ENCODE measurements around the gene INF2. TPM values are rescaled to one million over a fixed set of nuclear protein-coding genes. Genes with fewer than 3 reads are reported as not detected.
A peak's percentile ranks its signal among the peaks of the same experiment; 100 is the strongest.
"Not testable (repeated sequence)": the region's sequence is repeated elsewhere in the genome, so short reads cannot be mapped to it uniquely, and the experiment has no call there.

The INF2 gene
- total and polyA plus RNA-seq, 5 donors from 2014 or later = 4.2 to 74.3 (median 7.9) TPM

DNA sequence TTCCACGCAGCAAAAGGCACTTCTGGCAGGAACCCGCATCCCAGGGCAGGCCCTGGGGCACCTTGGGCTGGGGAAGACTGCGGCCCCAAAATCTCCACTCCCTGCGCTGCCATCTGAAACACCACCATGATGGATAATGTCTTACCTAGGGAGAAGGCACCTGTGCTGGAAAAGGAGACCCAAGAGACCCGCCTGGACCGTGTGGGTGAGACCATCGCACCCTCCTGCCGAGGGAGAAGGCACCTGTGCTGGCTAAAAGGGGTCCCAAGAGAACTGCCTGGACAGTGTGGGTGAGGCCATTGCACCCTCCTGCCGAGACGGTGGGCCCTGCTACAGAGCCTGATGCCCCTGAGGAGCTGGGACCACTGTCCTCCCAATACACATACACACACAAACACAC lies 24.8 kb upstream of the INF2 start:
- no peaks in the 10 kb centered on the region for H3K36me3 ChIP-seq (ENCODE audit: control insufficient read depth, insufficient read depth, low read length)
- H3K27ac Mint-ChIP-seq = peak overlapping the region in 2 of 3 donors; percentile 71 to 74
- H3K27me3 ChIP-seq (ENCODE audit: control insufficient read depth, insufficient read depth, low read length) = no peaks in the 10 kb centered on the region
- ATAC-seq (ENCODE audit: low read depth in 2 of 2) (no peak), DNase-seq (no peak)
- H3K9me3 ChIP-seq (ENCODE audit: control insufficient read depth in 2 of 2, low read length in 2 of 2) = no peaks in the 10 kb centered on the region
- H3K9me3 Mint-ChIP-seq = no peaks in the 10 kb centered on the region
- H3K36me3 Mint-ChIP-seq = no peaks in the 10 kb centered on the region
- H3K4me1 Mint-ChIP-seq = peaks cover 6 to 29% (median 15%) of the 10 kb centered on the region in 4 donors
- H3K4me1 ChIP-seq (ENCODE audit: control insufficient read depth, insufficient read depth, low read length, poor library complexity, severe bottlenecking) = peaks cover 21% of the 10 kb centered on the region
- peak overlapping the region in 1 of 4 donors; percentile 59 for H3K4me3 Mint-ChIP-seq
- no peak overlapping the region for H3K27ac ChIP-seq (ENCODE audit: insufficient read depth, low read length, poor library complexity, severe bottlenecking)
- H3K4me3 ChIP-seq (ENCODE audit: low read depth, low read length) = no peak overlapping the region
- peaks cover 22% of the 10 kb centered on the region for H3K27me3 Mint-ChIP-seq

DNA sequence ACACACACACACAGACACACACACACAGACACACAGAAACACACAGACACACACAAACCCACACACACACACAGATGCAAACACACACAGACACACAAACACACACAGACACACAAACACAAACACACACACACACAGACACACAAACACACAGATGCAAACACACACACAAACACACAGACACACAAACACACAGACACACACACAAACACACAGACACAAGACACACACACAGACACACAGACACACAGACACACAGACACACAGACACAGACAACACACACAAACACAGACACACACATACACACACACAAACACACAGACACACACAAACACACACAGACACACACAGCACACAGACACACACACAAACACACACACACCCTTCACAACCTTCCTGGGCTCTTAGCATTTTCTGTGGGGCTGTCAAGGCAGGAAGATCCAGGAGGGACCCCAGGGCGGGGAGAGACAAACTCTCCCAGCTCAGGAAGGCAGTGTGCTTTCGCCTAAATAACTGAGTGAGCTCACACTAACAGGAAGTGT lies 24.2 kb upstream of the INF2 start:
- H3K36me3 Mint-ChIP-seq = no peaks in the 10 kb centered on the region
- H3K4me1 ChIP-seq (ENCODE audit: control insufficient read depth, insufficient read depth, low read length, poor library complexity, severe bottlenecking) = peaks cover 15% of the 10 kb centered on the region
- no peak overlapping the region for H3K4me3 ChIP-seq (ENCODE audit: low read depth, low read length)
- H3K9me3 Mint-ChIP-seq = no peaks in the 10 kb centered on the region
- H3K27me3 ChIP-seq (ENCODE audit: control insufficient read depth, insufficient read depth, low read length) = no peaks in the 10 kb centered on the region
- no peak for DNase-seq
- peak overlapping the region; percentile 19 for H3K27ac ChIP-seq (ENCODE audit: insufficient read depth, low read length, poor library complexity, severe bottlenecking)
- peaks cover 6 to 29% (median 15%) of the 10 kb centered on the region in 4 donors for H3K4me1 Mint-ChIP-seq
- H3K27ac Mint-ChIP-seq = peak overlapping the region in 2 of 3 donors; percentile 74 to 85
- H3K27me3 Mint-ChIP-seq = peaks cover 20% of the 10 kb centered on the region
- peak overlapping the region in 2 of 4 donors; percentile 67 to 77 for H3K4me3 Mint-ChIP-seq
- no peaks in the 10 kb centered on the region for H3K36me3 ChIP-seq (ENCODE audit: control insufficient read depth, insufficient read depth, low read length)
- H3K9me3 ChIP-seq (ENCODE audit: control insufficient read depth in 2 of 2, low read length in 2 of 2) = no peaks in the 10 kb centered on the region
- peak; percentile 32 to 41 for ATAC-seq (ENCODE audit: low read depth in 2 of 2)

DNA sequence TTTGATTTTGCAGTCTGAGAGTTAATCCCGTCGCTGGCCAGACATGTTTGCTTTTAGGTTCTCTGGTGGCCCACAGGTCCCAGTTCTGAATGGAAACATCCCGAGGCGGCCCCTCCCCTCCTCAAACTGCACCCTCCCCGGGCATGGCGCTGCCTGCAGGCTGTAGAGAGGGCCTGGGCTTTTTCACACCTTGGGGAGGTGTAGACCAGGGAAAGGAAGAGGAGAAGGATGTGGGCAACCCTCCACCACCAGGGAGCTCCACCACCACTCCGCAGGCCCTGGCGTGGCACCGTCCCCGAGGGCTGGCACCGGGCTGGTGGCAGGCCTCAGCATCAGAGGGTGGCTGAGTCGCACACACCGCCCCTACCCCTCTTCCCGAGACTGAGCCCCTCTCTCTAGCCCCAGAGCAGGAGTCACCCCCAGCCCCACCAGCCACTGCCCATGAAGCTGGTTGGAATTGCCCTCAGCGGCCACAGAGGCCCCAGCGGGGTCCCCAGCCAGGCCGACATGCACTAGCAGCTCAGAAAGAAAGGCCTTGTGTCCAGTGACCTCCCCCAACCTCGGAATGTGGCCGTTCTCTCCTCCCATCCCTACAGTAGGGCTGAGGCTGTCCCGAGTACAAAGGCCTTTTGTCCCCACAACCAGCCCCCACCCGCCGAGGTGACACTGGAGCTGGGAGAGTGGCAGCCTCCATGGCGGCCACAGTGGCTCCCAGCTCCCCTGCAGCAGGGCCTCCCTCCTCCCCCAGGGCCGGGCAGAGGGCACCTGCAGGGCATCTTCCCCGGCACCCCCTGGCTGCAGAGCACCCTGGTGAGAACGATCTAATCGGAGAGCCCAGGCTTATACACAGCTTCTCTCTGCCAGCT lies 23.5 kb upstream of the INF2 start:
- Mint-ChIP-seq H3K36me3 (no peaks in the 10 kb centered on the region), H3K9me3 (no peaks in the 10 kb centered on the region), H3K4me3 (peak overlapping the region in 2 of 4 donors; percentile 67 to 77), H3K27me3 (peaks cover 13% of the 10 kb centered on the region), H3K4me1 (peaks cover 4 to 24% (median 15%) of the 10 kb centered on the region in 4 donors), H3K27ac (peak overlapping the region; percentile 45 to 85 (median 74))
- H3K4me1 ChIP-seq (ENCODE audit: control insufficient read depth, insufficient read depth, low read length, poor library complexity, severe bottlenecking) = peaks cover 13% of the 10 kb centered on the region
- peak; percentile 92 to 93 for ATAC-seq (ENCODE audit: low read depth in 2 of 2)
- no peak overlapping the region for H3K4me3 ChIP-seq (ENCODE audit: low read depth, low read length)
- DNase-seq = peak; percentile 24 to 78 (median 54)
- H3K27me3 ChIP-seq (ENCODE audit: control insufficient read depth, insufficient read depth, low read length) = no peaks in the 10 kb centered on the region
- no peaks in the 10 kb centered on the region for H3K36me3 ChIP-seq (ENCODE audit: control insufficient read depth, insufficient read depth, low read length)
- no peaks in the 10 kb centered on the region for H3K9me3 ChIP-seq (ENCODE audit: control insufficient read depth in 2 of 2, low read length in 2 of 2)
- peak overlapping the region; percentile 19 for H3K27ac ChIP-seq (ENCODE audit: insufficient read depth, low read length, poor library complexity, severe bottlenecking)

DNA sequence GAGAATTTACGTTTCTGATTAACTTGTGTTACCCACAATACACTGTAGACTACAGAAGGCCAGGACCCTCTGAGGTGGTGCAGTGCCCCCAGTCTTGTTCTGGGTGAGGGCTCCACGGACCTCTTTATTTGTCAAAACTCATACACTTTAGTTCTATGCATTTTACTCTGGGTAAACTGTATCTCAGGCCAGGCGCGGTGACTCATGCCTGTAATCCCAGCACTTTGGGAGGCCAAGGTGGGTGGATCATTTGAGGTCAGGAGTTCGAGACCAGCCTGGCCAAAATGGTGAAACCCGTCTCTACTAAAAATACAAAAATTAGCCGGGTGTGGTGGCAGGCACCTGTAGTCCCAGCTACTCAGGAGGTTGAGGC lies 22.9 kb upstream of the INF2 start:
- H3K9me3 Mint-ChIP-seq; ATAC-seq (ENCODE audit: low read depth in 2 of 2); H3K36me3 ChIP-seq (ENCODE audit: control insufficient read depth, insufficient read depth, low read length); H3K36me3 Mint-ChIP-seq; H3K27ac ChIP-seq (ENCODE audit: insufficient read depth, low read length, poor library complexity, severe bottlenecking); H3K9me3 ChIP-seq (ENCODE audit: control insufficient read depth in 2 of 2, low read length in 2 of 2); H3K4me3 Mint-ChIP-seq; DNase-seq; H3K4me3 ChIP-seq (ENCODE audit: low read depth, low read length); H3K27me3 ChIP-seq (ENCODE audit: control insufficient read depth, insufficient read depth, low read length); H3K27me3 Mint-ChIP-seq; H3K27ac Mint-ChIP-seq: not testable (repeated sequence)
- H3K4me1 ChIP-seq (ENCODE audit: control insufficient read depth, insufficient read depth, low read length, poor library complexity, severe bottlenecking) = peaks cover 13% of the 10 kb centered on the region
- peaks cover 0 to 24% (median 13%) of the 10 kb centered on the region in 4 donors for H3K4me1 Mint-ChIP-seq

DNA sequence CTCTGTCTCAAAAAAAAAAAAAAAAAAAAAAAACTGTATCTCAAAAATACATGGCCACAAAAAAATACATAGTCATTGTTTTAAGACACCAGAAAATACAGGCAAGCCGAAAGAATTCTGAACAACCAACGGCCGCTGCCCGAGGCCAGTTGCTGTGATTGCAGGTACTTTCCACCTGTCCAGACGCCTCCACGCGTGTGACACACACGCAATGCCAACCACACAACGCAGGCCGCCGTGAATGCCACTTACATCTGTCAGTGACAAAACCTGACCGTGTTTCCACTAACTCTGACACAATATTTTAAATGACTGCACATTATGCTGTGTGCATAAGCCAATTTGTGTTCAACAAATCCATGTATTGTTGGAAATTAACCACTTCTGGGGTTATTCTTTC lies 22.4 kb upstream of the INF2 start:
- Mint-ChIP-seq H3K27ac (no peak overlapping the region), H3K4me3 (no peak overlapping the region), H3K9me3 (no peaks in the 10 kb centered on the region), H3K4me1 (peaks cover 0 to 24% (median 13%) of the 10 kb centered on the region in 4 donors), H3K27me3 (peaks cover 6% of the 10 kb centered on the region), H3K36me3 (no peaks in the 10 kb centered on the region)
- H3K9me3 ChIP-seq (ENCODE audit: control insufficient read depth in 2 of 2, low read length in 2 of 2) = no peaks in the 10 kb centered on the region
- DNase-seq (no peak), ATAC-seq (ENCODE audit: low read depth in 2 of 2) (no peak)
- no peak overlapping the region for H3K4me3 ChIP-seq (ENCODE audit: low read depth, low read length)
- no peaks in the 10 kb centered on the region for H3K36me3 ChIP-seq (ENCODE audit: control insufficient read depth, insufficient read depth, low read length)
- H3K27me3 ChIP-seq (ENCODE audit: control insufficient read depth, insufficient read depth, low read length) = no peaks in the 10 kb centered on the region
- peaks cover 13% of the 10 kb centered on the region for H3K4me1 ChIP-seq (ENCODE audit: control insufficient read depth, insufficient read depth, low read length, poor library complexity, severe bottlenecking)
- H3K27ac ChIP-seq (ENCODE audit: insufficient read depth, low read length, poor library complexity, severe bottlenecking) = no peak overlapping the region

DNA sequence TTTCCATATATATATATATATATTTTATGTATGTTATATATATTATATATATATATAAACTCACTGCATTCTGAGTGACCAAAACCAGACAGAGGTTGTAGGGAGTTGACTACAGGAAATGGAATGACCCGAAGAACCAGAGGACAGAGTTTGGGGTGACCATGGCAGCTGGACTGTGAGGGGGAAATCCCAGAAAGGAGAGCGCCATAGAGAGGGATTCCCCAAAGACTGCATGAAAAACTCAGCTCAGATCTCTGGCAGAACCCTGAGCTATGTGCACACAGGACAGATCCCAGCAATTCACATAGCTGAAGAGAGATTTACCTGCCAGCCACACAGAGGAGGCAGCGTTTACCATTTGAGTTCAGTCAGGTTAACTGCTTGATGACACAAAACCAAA lies 19.7 kb upstream of the INF2 start:
- no peaks in the 10 kb centered on the region for H3K36me3 Mint-ChIP-seq
- Histone ChIP-seq H3K27ac (ENCODE audit: insufficient read depth, low read length, poor library complexity, severe bottlenecking) (no peak overlapping the region), H3K4me1 (ENCODE audit: control insufficient read depth, insufficient read depth, low read length, poor library complexity, severe bottlenecking) (peaks cover 13% of the 10 kb centered on the region), H3K9me3 (ENCODE audit: control insufficient read depth in 2 of 2, low read length in 2 of 2) (no peaks in the 10 kb centered on the region), H3K4me3 (ENCODE audit: low read depth, low read length) (no peak overlapping the region), H3K36me3 (ENCODE audit: control insufficient read depth, insufficient read depth, low read length) (no peaks in the 10 kb centered on the region), H3K27me3 (ENCODE audit: control insufficient read depth, insufficient read depth, low read length) (no peaks in the 10 kb centered on the region)
- H3K27ac Mint-ChIP-seq = no peak overlapping the region
- DNase-seq = no peak
- peaks cover 12% of the 10 kb centered on the region for H3K27me3 Mint-ChIP-seq
- H3K9me3 Mint-ChIP-seq = no peaks in the 10 kb centered on the region
- peaks cover 0 to 19% (median 9%) of the 10 kb centered on the region in 4 donors for H3K4me1 Mint-ChIP-seq
- ATAC-seq (ENCODE audit: low read depth in 2 of 2) = no peak
- no peak overlapping the region for H3K4me3 Mint-ChIP-seq

DNA sequence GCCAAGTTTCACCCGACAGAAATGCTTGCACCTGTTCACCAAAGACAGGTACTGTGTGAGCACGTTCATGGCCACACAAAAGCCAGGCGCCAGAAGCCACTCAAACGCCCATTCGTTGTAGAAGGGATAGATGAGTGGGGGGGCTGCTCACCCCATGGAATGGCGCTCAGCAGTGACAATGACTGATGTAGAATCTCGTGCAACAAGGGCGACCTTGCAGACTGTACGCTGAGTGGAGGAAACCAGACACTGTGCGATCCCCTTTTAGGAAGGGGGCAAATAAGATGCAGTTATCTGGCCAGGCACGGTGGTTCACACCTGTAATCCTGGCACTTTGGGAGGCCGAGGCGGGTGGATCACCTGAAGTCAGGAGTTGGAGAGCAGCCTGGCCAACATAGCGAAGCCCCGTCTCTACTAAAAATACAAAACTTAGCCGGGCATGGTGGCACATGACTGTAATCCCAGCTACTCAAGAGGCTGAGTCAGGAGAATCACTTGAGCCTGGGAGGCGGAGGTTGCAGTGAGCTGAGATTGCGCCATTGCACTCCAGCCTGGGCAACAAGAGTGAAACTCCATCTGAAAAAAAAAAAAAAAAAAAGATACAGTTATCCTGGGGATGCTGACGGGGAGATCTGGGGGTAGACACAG lies 18.0 kb upstream of the INF2 start:
- not testable (repeated sequence) for DNase-seq; H3K27ac ChIP-seq (ENCODE audit: insufficient read depth, low read length, poor library complexity, severe bottlenecking); H3K27ac Mint-ChIP-seq; H3K4me3 Mint-ChIP-seq; H3K36me3 Mint-ChIP-seq; ATAC-seq (ENCODE audit: low read depth in 2 of 2); H3K27me3 Mint-ChIP-seq; H3K4me1 ChIP-seq (ENCODE audit: control insufficient read depth, insufficient read depth, low read length, poor library complexity, severe bottlenecking); H3K36me3 ChIP-seq (ENCODE audit: control insufficient read depth, insufficient read depth, low read length); H3K9me3 Mint-ChIP-seq; H3K27me3 ChIP-seq (ENCODE audit: control insufficient read depth, insufficient read depth, low read length); H3K4me3 ChIP-seq (ENCODE audit: low read depth, low read length); H3K4me1 Mint-ChIP-seq; H3K9me3 ChIP-seq (ENCODE audit: control insufficient read depth in 2 of 2, low read length in 2 of 2)

Measured in CD4-positive, CD25-positive, alpha-beta regulatory T cell (primary cell).